SK-N-SH (cell line): ENCODE data around the gene MCRS1.

Experiments used
- CHD2 ChIP-seq: fragments of 150-350 bp; IDR thresholded peaks from 2 replicates; pipeline ENCODE4 v1.6.1; 2018; ENCODE audit warnings: low read length; ENCODE audit not compliant: partially characterized antibody
- CTCF ChIP-seq: fragments of 200-600 bp; sonication (generic); IDR thresholded peaks from 2 replicates; pipeline ENCODE4 v1.6.1; 2017; ENCODE audit warnings: antibody characterized with exemption, mild to moderate bottlenecking, moderate library complexity
- EP300 ChIP-seq, 2 experiments: IDR thresholded peaks; 2 replicates each; pipeline versions ENCODE4 v1.4.0 to v1.6.1; 2012; ENCODE audit warnings: borderline replicate concordance in 1 of 2, low read depth in 1 of 2, low read length in 1 of 2
- EZH2phosphoT487 ChIP-seq: fragments of 200-600 bp; sonication (generic); IDR thresholded peaks from 2 replicates; pipeline ENCODE4 v1.6.1; 2017; ENCODE audit warnings: low read depth, mixed run types, mild to moderate bottlenecking, antibody characterized with exemption, moderate library complexity, borderline replicate concordance
- FOXM1 ChIP-seq: IDR thresholded peaks from 2 replicates; pipeline ENCODE4 v1.4.0; 2012; ENCODE audit warnings: low read depth, mild to moderate bottlenecking
- JUND ChIP-seq: IDR thresholded peaks from 2 replicates; pipeline ENCODE4 v1.4.0; 2012
- MAX ChIP-seq: IDR thresholded peaks from 2 replicates; pipeline ENCODE4 v1.4.0; 2012; ENCODE audit warnings: low read depth
- MXI1 ChIP-seq: IDR thresholded peaks from 2 replicates; pipeline ENCODE4 v1.6.1; 2012; ENCODE audit warnings: mild to moderate bottlenecking, low read depth, low read length, improper control_type of control experiment
- POLR2AphosphoS5 ChIP-seq: IDR thresholded peaks from 2 replicates; pipeline ENCODE4 v1.6.1; 2012; ENCODE audit warnings: low read depth, low read length
- RAD21 ChIP-seq: IDR thresholded peaks from 2 replicates; pipeline ENCODE4 v1.6.1; 2012; ENCODE audit warnings: mild to moderate bottlenecking, low read length
- REST ChIP-seq: IDR thresholded peaks from 2 replicates; pipeline ENCODE4 v1.6.1; 2012; ENCODE audit warnings: mild to moderate bottlenecking, low read depth, low read length, moderate library complexity
- RFX5 ChIP-seq: IDR thresholded peaks from 2 replicates; pipeline ENCODE4 v1.6.1; 2012; ENCODE audit warnings: mild to moderate bottlenecking, improper control_type of control experiment, low read length
- RXRA ChIP-seq: IDR thresholded peaks from 2 replicates; pipeline ENCODE4 v1.4.0; 2012; ENCODE audit warnings: low read depth, mild to moderate bottlenecking, borderline replicate concordance
- YY1 ChIP-seq: IDR thresholded peaks from 2 replicates; pipeline ENCODE4 v1.4.0; 2012; ENCODE audit warnings: low read depth, mild to moderate bottlenecking

GRCh38 chr12:49546481-49546880 lies 21.5 kb downstream of the MCRS1 start:
- TF ChIP-seq CTCF (no peak), POLR2AphosphoS5 (no peak), JUND (no peak), EZH2phosphoT487 (no peak), EP300 (IDR thresholded peaks at IDR 0.05; ENCODE audit: borderline replicate concordance in 1 of 2, low read depth in 1 of 2, low read length in 1 of 2) (no peak), REST (no peak), RXRA (no peak), MAX (no peak), CHD2 (no peak), RFX5 (no peak), FOXM1 (no peak), YY1 (no peak), RAD21 (no peak), MXI1 (no peak)
